ENCODE results near the gene AATK. TPM values are rescaled to one million over a fixed set of nuclear protein-coding genes. Genes with fewer than 3 reads are reported as not detected.

The AATK gene
- total and polyA plus RNA-seq, 2 experiments from 2014 or later, result 5.7 to 6.3 TPM

DNA sequence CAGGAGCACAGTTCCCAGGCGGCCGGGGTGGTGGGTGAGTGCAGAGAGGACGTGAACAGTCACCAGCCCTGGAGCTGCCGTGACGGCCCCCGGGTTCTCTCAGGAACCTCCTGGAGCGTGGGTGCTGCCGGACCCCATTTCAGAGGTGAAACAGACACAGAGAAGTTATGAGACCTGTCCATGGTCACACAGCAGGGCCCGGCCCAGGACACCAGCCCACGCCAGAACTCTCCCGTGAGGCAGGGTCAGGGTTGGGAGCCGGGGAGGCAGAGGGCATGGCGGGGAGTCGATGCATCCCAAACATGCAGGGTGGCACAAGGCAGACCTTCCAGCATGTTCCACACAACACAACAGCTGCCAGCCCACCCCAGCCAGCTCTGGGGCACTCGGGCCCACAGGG lies 4.5 kb downstream of the AATK start:
- no peaks in the 10 kb centered on the region for H3K27me3 ChIP-seq
- no peaks in the 10 kb centered on the region for H3K9me2 ChIP-seq (replicated peaks; ENCODE audit: insufficient read depth)
- no peaks in the 10 kb centered on the region for H3K9me3 ChIP-seq (ENCODE audit: low read depth)
- peaks cover 16% of the 10 kb centered on the region for H3K4me1 ChIP-seq (ENCODE audit: insufficient read depth)
- no peak overlapping the region for H3K4me2 ChIP-seq
- 92% methylated on average over 15 of the region's 15 CpGs for WGBS (ENCODE audit: low lambda C conversion rate, missing lambda C conversion rate)
- no peaks in the 10 kb centered on the region for H3K79me2 ChIP-seq
- H2AFZ ChIP-seq, result no peak overlapping the region
- no peaks in the 10 kb centered on the region for H4K20me1 ChIP-seq (ENCODE audit: insufficient read depth, poor library complexity, severe bottlenecking)
- no peak overlapping the region for H3K4me3 ChIP-seq
- H3K27ac ChIP-seq, result no peak overlapping the region
- no peak for DNase-seq (ENCODE audit: low spot score)
- TF ChIP-seq EZH2phosphoT487 (IDR thresholded peaks at IDR 0.05; ENCODE audit: low read depth, severe bottlenecking, unreplicated experiment), result no peak
- no peak for TF ChIP-seq EZH2 (IDR thresholded peaks at IDR 0.05; ENCODE audit: borderline replicate concordance)
- TF ChIP-seq, protein P1, sequence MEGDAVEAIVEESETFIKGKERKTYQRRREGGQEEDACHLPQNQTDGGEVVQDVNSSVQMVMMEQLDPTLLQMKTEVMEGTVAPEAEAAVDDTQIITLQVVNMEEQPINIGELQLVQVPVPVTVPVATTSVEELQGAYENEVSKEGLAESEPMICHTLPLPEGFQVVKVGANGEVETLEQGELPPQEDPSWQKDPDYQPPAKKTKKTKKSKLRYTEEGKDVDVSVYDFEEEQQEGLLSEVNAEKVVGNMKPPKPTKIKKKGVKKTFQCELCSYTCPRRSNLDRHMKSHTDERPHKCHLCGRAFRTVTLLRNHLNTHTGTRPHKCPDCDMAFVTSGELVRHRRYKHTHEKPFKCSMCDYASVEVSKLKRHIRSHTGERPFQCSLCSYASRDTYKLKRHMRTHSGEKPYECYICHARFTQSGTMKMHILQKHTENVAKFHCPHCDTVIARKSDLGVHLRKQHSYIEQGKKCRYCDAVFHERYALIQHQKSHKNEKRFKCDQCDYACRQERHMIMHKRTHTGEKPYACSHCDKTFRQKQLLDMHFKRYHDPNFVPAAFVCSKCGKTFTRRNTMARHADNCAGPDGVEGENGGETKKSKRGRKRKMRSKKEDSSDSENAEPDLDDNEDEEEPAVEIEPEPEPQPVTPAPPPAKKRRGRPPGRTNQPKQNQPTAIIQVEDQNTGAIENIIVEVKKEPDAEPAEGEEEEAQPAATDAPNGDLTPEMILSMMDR (IDR thresholded peaks at IDR 0.05; ENCODE audit: poor library complexity), result no peak
- no peaks in the 10 kb centered on the region for H3K36me3 ChIP-seq (replicated peaks; ENCODE audit: insufficient read depth, low read depth)

DNA sequence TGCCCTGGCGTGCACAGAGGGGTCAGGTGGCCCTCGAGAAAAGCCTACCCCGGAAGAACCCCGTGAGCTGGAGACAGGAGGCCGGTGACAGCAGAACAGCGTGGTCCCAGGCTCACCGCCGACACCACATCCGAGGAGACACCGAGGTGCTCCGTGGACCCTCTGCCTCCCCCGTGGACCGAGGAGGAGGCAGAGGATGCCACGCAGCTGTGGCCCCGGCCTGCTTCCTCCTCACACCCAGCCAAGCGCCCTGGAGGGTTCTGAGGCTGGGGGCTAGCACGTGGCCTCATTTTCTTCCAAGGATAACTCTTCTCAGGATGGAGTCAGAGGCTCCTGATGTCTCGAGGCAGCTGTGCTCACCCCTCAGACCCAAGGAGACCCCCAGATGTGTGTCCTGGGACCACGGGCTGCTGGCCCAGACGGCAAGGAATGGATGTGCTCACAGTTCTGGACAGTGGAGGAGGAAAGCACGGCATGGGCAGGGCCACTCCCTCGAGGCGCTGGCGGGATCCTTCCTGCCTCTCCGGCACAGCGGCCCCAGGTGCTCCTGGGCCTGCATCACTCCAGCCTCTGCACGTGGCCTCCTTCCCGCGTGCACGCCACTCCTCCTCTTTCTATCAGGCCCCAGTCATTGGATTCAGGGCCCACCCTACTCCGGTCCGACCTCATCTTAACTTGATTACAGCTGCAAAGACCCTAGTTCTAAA lies 5.1 kb downstream of the AATK start:
- WGBS (ENCODE audit: low lambda C conversion rate, missing lambda C conversion rate), result 90% methylated on average over 30 of the region's 32 CpGs
- no peaks in the 10 kb centered on the region for H3K36me3 ChIP-seq (replicated peaks; ENCODE audit: insufficient read depth, low read depth)

DNA sequence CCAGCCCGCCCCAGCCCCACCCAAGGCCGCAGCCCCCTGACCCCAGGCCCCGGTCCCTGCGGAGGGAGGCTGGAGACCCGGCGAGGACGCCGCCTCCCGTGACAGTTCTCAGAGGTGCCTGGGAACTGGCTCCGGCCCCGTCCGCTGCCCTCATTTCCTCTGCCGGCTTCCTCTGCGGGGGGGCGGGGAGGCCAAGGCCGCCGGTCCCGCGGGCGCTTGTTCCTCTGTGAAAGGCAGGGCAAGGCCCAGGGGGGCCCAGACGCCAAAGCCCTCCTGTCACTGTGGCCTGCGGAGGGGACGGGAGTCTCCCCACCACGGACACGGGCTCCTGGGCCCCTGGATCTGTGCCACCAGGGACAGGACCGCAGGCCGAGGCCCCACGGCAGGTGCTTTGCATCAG lies 5.7 kb downstream of the AATK start:
- H3K4me3 ChIP-seq, result no peak overlapping the region
- no peaks in the 10 kb centered on the region for H3K9me2 ChIP-seq (replicated peaks; ENCODE audit: insufficient read depth)
- no peaks in the 10 kb centered on the region for H3K9me3 ChIP-seq (ENCODE audit: low read depth)
- H3K36me3 ChIP-seq (replicated peaks; ENCODE audit: insufficient read depth, low read depth), result no peaks in the 10 kb centered on the region
- H3K79me2 ChIP-seq, result no peaks in the 10 kb centered on the region
- H3K4me1 ChIP-seq (ENCODE audit: insufficient read depth), result peaks cover 10% of the 10 kb centered on the region
- H4K20me1 ChIP-seq (ENCODE audit: insufficient read depth, poor library complexity, severe bottlenecking), result no peaks in the 10 kb centered on the region
- no peaks in the 10 kb centered on the region for H3K27me3 ChIP-seq
- no peak overlapping the region for H2AFZ ChIP-seq
- H3K27ac ChIP-seq, result no peak overlapping the region
- no peak overlapping the region for H3K4me2 ChIP-seq
- DNase-seq (ENCODE audit: low spot score), result no peak
- WGBS (ENCODE audit: low lambda C conversion rate, missing lambda C conversion rate), result 88% methylated on average over 24 of the region's 28 CpGs
- no peak for TF ChIP-seq EZH2 (IDR thresholded peaks at IDR 0.05; ENCODE audit: borderline replicate concordance)
- no peak for TF ChIP-seq EZH2phosphoT487 (IDR thresholded peaks at IDR 0.05; ENCODE audit: low read depth, severe bottlenecking, unreplicated experiment)
- TF ChIP-seq, protein P1 (IDR thresholded peaks at IDR 0.05; ENCODE audit: poor library complexity), result no peak

More for the DNA sequence above, 5.1 kb downstream of the AATK start:
- no peak for DNase-seq (ENCODE audit: low spot score)
- Histone ChIP-seq H3K4me3 (no peak overlapping the region), H3K9me3 (ENCODE audit: low read depth) (no peaks in the 10 kb centered on the region), H3K27ac (no peak overlapping the region), H3K4me1 (ENCODE audit: insufficient read depth) (peaks cover 15% of the 10 kb centered on the region), H3K27me3 (no peaks in the 10 kb centered on the region), H3K79me2 (no peaks in the 10 kb centered on the region), H4K20me1 (ENCODE audit: insufficient read depth, poor library complexity, severe bottlenecking) (no peaks in the 10 kb centered on the region), H3K4me2 (no peak overlapping the region), H3K9me2 (replicated peaks; ENCODE audit: insufficient read depth) (no peaks in the 10 kb centered on the region), H2AFZ (no peak overlapping the region)
- TF ChIP-seq, protein P1 (IDR thresholded peaks at IDR 0.05; ENCODE audit: poor library complexity), result no peak
- no peak for TF ChIP-seq EZH2 (IDR thresholded peaks at IDR 0.05; ENCODE audit: borderline replicate concordance)
- TF ChIP-seq EZH2phosphoT487 (IDR thresholded peaks at IDR 0.05; ENCODE audit: low read depth, severe bottlenecking, unreplicated experiment), result no peak

All from hepatocyte (in vitro differentiated cells).